Heart right ventricle (tissue), 16 donors: ENCODE measurements around the gene PCDHGB5. TPM values are rescaled to one million over a fixed set of nuclear protein-coding genes. Genes with fewer than 3 reads are reported as not detected.
"Not testable (repeated sequence)": the region's sequence is repeated elsewhere in the genome, so short reads cannot be mapped to it uniquely, and the experiment has no call there.

Source experiments
- ATAC-seq, 8 donors: fragments of 200-7000 bp; cut with Tn5 transposase; one replicate each; pipeline ENCODE4 v1.9.1; 2020; ENCODE audit warnings: mild to moderate bottlenecking in 8 of 8, moderate library complexity in 8 of 8, moderate number of reproducible peaks in 1 of 8
- DNase-seq, 2 donors: peaks; one replicate each; pipeline ENCODE4 v3.0.0-alpha.2; 2020
- H3K27ac ChIP-seq, 10 donors: fragments of 200-600 bp; sonication (generic) in 2 of 10; one replicate each; pipeline versions ENCODE4 v1.5.0 to v1.8.0; 2020 to 2022; ENCODE audit warnings: mild to moderate bottlenecking in 3 of 10
- H3K27me3 ChIP-seq, 7 donors: fragments of 200-600 bp; one replicate each; pipeline ENCODE4 v1.8.0; 2021 to 2022; ENCODE audit warnings: mild to moderate bottlenecking in 2 of 7
- H3K36me3 ChIP-seq, 9 donors: fragments of 200-600 bp; sonication (generic) in 1 of 9; one replicate each; pipeline versions ENCODE4 v1.5.0 to v1.8.0; 2020 to 2022; ENCODE audit warnings: mild to moderate bottlenecking in 2 of 9
- H3K4me1 ChIP-seq, 9 donors: fragments of 200-600 bp; sonication (generic) in 1 of 9; one replicate each; pipeline versions ENCODE4 v1.5.0 to v1.8.0; 2020 to 2022; ENCODE audit warnings: mild to moderate bottlenecking in 4 of 9
- H3K4me3 ChIP-seq, 10 donors: fragments of 200-600 bp; sonication (generic) in 2 of 10; one replicate each; pipeline versions ENCODE4 v1.5.0 to v1.8.0; 2020 to 2022; ENCODE audit warnings: mild to moderate bottlenecking in 7 of 10, moderate library complexity in 2 of 10
- H3K9me3 ChIP-seq, 11 donors: fragments of 200-600 bp in 10 of 11; sonication (generic) in 2 of 11; one replicate each; pipeline versions ENCODE4 v1.5.0 to v1.8.0; 2013 to 2022; ENCODE audit warnings: mild to moderate bottlenecking in 2 of 11, control low read depth in 1 of 11, moderate library complexity in 1 of 11
- CTCF ChIP-seq, 9 donors: fragments of 200-600 bp; sonication (generic) in 2 of 9; IDR thresholded peaks; one replicate each; pipeline versions ENCODE4 v1.5.0 to v1.8.0; 2021 to 2022; ENCODE audit warnings: antibody characterized with exemption in 9 of 9, mild to moderate bottlenecking in 5 of 9, moderate library complexity in 1 of 9
- WGBS, 2 donors: extraction: QIAGEN DNeasy Blood & Tissue Kit; methylation state at CpG; one replicate each; pipeline ENCODE4 v1.1.7; 2013; ENCODE audit warnings: inconsistent platforms in 1 of 2; 5-methylcytosine and 5-hydroxymethylcytosine counted together
- intact Hi-C, 10 donors: fragments of 100-400 bp; cut with DNase I; formaldehyde crosslinking; loops; one replicate each; pipeline versions ENCODE4 v1.11.1 to v1.14.2; 2022
- polyA plus RNA-seq, 2 donors: library from polyadenylated mRNA; stranded (reverse); fragments of 200-250 nt; gene quantifications; one replicate each; pipeline ENCODE4 v1.2.3, GENCODE V29; 2013
- total RNA-seq, 10 donors: library from RNA; stranded (reverse); fragmentation: NEBNext Ultra II Directional in 3 of 10; extraction: Animal tissue kit (Norgen Biotek cat#: 25700) in 3 of 10; gene quantifications; one replicate each; pipeline versions ENCODE4 v1.2.1 to v1.2.4, GENCODE V29; 2021 to 2023
- donor health status: Arrhythmogenic right ventricular cardiomyopathy.
- donor health status: ischemic (EF 13 %, LVEDD 7.1; RV severe dilation, severe dysfunction).
- donor health status: healthy with polysubstance abuse.
- donor health status: DM: no; HTN: yes; CAD: no.
- donor health status: DM: no; HTN: no; CAD: no.
- donor health status: ischemic (EF 25% LVEDD 6.9; RV normal size, moderate dysfunction).
- donor health status: ischemic (EF 25% LVEDD 5.7; RV mildly dilated, moderate dysfunction).
- donor health status: healthy.
- donor health status: DM: yes; HTN: yes; CAD: no.
- donor health status: Ischemic cardiomyopathy.
- donor health status: ischemic (EF 35%, LVEDD 5.7; RV mildly dilated, moderate dysfunction).
- donor health status: nonischemic (EF 11% LVEDD 7.7; RV severe dilation, severe dysfunction).
- donor health status: DM: yes; HTN: yes; CAD: no.
- donor health status: PGD.
- donor health status: ischemic (EF 29% LVEDD 5.4; RV normal size, mild dysfunction).
- donor health status: nonischemic (EF 23%, LVEDD 6.1; RV moderate dilation, normal function).

The PCDHGB5 gene
- total and polyA plus RNA-seq, 12 donors, result 1.6 to 12.1 (median 8.2) TPM

GRCh38 chr5:141431286-141431685 is 33.5 kb downstream of the PCDHGB5 start:
- Histone ChIP-seq H3K36me3 (peaks cover 0 to 45% (median 0%) of the 10 kb centered on the region in 9 donors), H3K4me1 (peaks cover 0 to 22% (median 0%) of the 10 kb centered on the region in 9 donors), H3K27me3 (peaks cover 0 to 71% (median 0%) of the 10 kb centered on the region in 7 donors), H3K4me3 (peak overlapping the region in 9 of 10 donors; percentile 24 to 52 (median 40)), H3K27ac (peak overlapping the region in 2 of 10 donors; percentile 5 to 52), H3K9me3 (peaks cover 0 to 100% (median 79%) of the 10 kb centered on the region in 11 donors)
- DNase-seq (no peak), ATAC-seq (peak in 6 of 8 donors; percentile 11 to 58 (median 36))
- WGBS, 2 donors, result 21 to 28% methylated on average over 37 of the region's 37 CpGs
- intact Hi-C loops, result loop anchor here in 6 of 10 donors (2.0 to 5.0 kb wide), 4 partner anchors 91 to 130 kb away; no protein-coding TSS in a partner anchor
- no peak for TF ChIP-seq CTCF (IDR thresholded peaks at IDR 0.05)

GRCh38 chr5:141432308-141432707 is 34.6 kb downstream of the PCDHGB5 start:
- Histone ChIP-seq H3K27me3 (peaks cover 0 to 61% (median 0%) of the 10 kb centered on the region in 7 donors), H3K9me3 (peaks cover 0 to 100% (median 70%) of the 10 kb centered on the region in 11 donors), H3K36me3 (peaks cover 0 to 45% (median 0%) of the 10 kb centered on the region in 9 donors), H3K4me1 (peaks cover 0 to 22% (median 0%) of the 10 kb centered on the region in 9 donors)
- not testable (repeated sequence) for DNase-seq, ATAC-seq, H3K27ac ChIP-seq, H3K4me3 ChIP-seq
- intact Hi-C loops, result loop anchor here in 4 of 10 donors (5.0 kb wide), 2 partner anchors 90 to 95 kb away; no protein-coding TSS in a partner anchor
- 40 to 42% methylated on average over 38 of the region's 38 CpGs for WGBS, 2 donors

GRCh38 chr5:141432726-141433125 is 35.0 kb downstream of the PCDHGB5 start:
- H3K4me3 ChIP-seq, H3K27ac ChIP-seq, ATAC-seq, DNase-seq: not testable (repeated sequence)
- H3K36me3 ChIP-seq, result peaks cover 0 to 45% (median 0%) of the 10 kb centered on the region in 9 donors
- peaks cover 0 to 100% (median 70%) of the 10 kb centered on the region in 11 donors for H3K9me3 ChIP-seq
- 46% methylated on average over 28 to 29 of the region's 29 CpGs for WGBS, 2 donors
- intact Hi-C loops, result loop anchor here in 4 of 10 donors (5.0 kb wide), 2 partner anchors 90 to 95 kb away; no protein-coding TSS in a partner anchor
- H3K27me3 ChIP-seq, result peaks cover 0 to 57% (median 0%) of the 10 kb centered on the region in 7 donors
- H3K4me1 ChIP-seq, result peaks cover 0 to 22% (median 0%) of the 10 kb centered on the region in 9 donors

GRCh38 chr5:141434006-141434405 is 36.3 kb downstream of the PCDHGB5 start:
- no peak overlapping the region for H3K4me3 ChIP-seq
- TF ChIP-seq CTCF (IDR thresholded peaks at IDR 0.05), result no peak
- ATAC-seq (no peak), DNase-seq (no peak)
- H3K27me3 ChIP-seq, result peaks cover 0 to 44% (median 0%) of the 10 kb centered on the region in 7 donors
- peaks cover 0 to 22% (median 0%) of the 10 kb centered on the region in 9 donors for H3K4me1 ChIP-seq
- WGBS, 2 donors, result 83 to 84% methylated on average over 2 of the region's 2 CpGs
- H3K36me3 ChIP-seq, result peaks cover 0 to 43% (median 0%) of the 10 kb centered on the region in 9 donors
- peaks cover 0 to 98% (median 59%) of the 10 kb centered on the region in 11 donors for H3K9me3 ChIP-seq
- H3K27ac ChIP-seq, result no peak overlapping the region
- intact Hi-C loops, result loop anchor here in 4 of 10 donors (5.0 kb wide), 2 partner anchors 88 to 93 kb away; no protein-coding TSS in a partner anchor

GRCh38 chr5:141437221-141437620 is 39.5 kb downstream of the PCDHGB5 start:
- Histone ChIP-seq H3K4me3 (no peak overlapping the region), H3K27me3 (peaks cover 0 to 13% (median 0%) of the 10 kb centered on the region in 7 donors), H3K9me3 (peaks cover 0 to 98% (median 53%) of the 10 kb centered on the region in 11 donors), H3K27ac (no peak overlapping the region), H3K4me1 (peaks cover 0 to 6% (median 0%) of the 10 kb centered on the region in 9 donors), H3K36me3 (peaks cover 0 to 38% (median 0%) of the 10 kb centered on the region in 9 donors)
- DNase-seq, result no peak
- WGBS, 2 donors, result 90 to 96% methylated on average over 2 of the region's 2 CpGs
- no peak for ATAC-seq
- intact Hi-C loops, result no loop called here
- TF ChIP-seq CTCF (IDR thresholded peaks at IDR 0.05), result no peak
